Endothelial cell (in vitro differentiated cells): ENCODE data around the gene TAT. TPM values are rescaled to one million over a fixed set of nuclear protein-coding genes. Genes with fewer than 3 reads are reported as not detected.
"Not testable (repeated sequence)": the region's sequence is repeated elsewhere in the genome, so short reads cannot be mapped to it uniquely, and the experiment has no call there.

Experiments used
- DNase-seq: peaks from one replicate; pipeline ENCODE4 v3.0.0; 2021; ENCODE audit warnings: low spot score
- H3K27ac Mint-ChIP-seq: one replicate; pipeline ENCODE4 v1.8.0; 2021; ENCODE audit warnings: mixed read lengths, inconsistent platforms; ENCODE audit not compliant: unreplicated experiment
- H3K27me3 Mint-ChIP-seq: one replicate; pipeline ENCODE4 v1.8.0; 2021; ENCODE audit warnings: mild to moderate bottlenecking, moderate library complexity, mixed read lengths, inconsistent platforms; ENCODE audit not compliant: unreplicated experiment
- H3K36me3 Mint-ChIP-seq: one replicate; pipeline ENCODE4 v1.8.0; 2021; ENCODE audit warnings: mild to moderate bottlenecking, low read depth, mixed read lengths, inconsistent platforms; ENCODE audit not compliant: unreplicated experiment
- H3K4me1 Mint-ChIP-seq: one replicate; pipeline ENCODE4 v1.8.0; 2021; ENCODE audit warnings: mild to moderate bottlenecking, mixed read lengths, inconsistent platforms; ENCODE audit not compliant: unreplicated experiment
- H3K4me3 Mint-ChIP-seq: one replicate; pipeline ENCODE4 v1.8.0; 2021; ENCODE audit warnings: mild to moderate bottlenecking, mixed read lengths, inconsistent platforms; ENCODE audit not compliant: unreplicated experiment
- H3K9me3 Mint-ChIP-seq: one replicate; pipeline ENCODE4 v1.8.0; 2021; ENCODE audit warnings: mixed read lengths, inconsistent platforms; ENCODE audit not compliant: unreplicated experiment
- CTCF ChIP-seq: fragments of 200-600 bp; sonication (generic); IDR thresholded peaks from one replicate; pipeline ENCODE4 v1.5.0; 2021; ENCODE audit warnings: antibody characterized with exemption; ENCODE audit not compliant: unreplicated experiment
- total RNA-seq: library from RNA; stranded (reverse); fragmentation: NEBNext Ultra II Directional; extraction: Animal tissue kit (Norgen Biotek cat#: 25700); gene quantifications from one replicate; pipeline ENCODE4 v1.2.1, GENCODE V29; 2021; ENCODE audit not compliant: unreplicated experiment

TAT gene
- total RNA-seq, 1 donor from 2014 or later, result not detected

- Mint-ChIP-seq H3K9me3 (no peaks in the 10 kb centered on the region), H3K27ac (no peak overlapping the region), H3K36me3 (no peaks in the 10 kb centered on the region), H3K4me1 (no peaks in the 10 kb centered on the region), H3K4me3 (no peak overlapping the region), H3K27me3 (no peaks in the 10 kb centered on the region)
- no peak for DNase-seq
- no peak for TF ChIP-seq CTCF
Observed at GRCh38 chr16:71584543-71585317, 7.8 kb upstream of the TAT start.

DNA sequence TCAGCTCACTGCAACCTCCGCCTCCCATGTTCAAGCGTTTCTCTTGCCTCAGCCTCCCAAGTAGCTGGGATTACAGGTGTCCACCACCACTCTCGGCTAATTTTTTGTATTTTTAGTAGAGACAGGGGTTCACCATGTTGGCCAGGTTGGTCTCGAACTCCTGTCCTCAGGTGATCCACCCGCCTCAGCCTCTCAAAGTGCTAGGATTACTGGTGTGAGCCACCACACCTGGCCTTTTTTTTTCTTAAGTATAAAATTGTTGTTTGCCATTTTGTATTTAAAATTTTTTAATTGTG lies 5.6 kb upstream of the TAT start:
- H3K4me1 Mint-ChIP-seq, DNase-seq, H3K9me3 Mint-ChIP-seq, H3K36me3 Mint-ChIP-seq, H3K4me3 Mint-ChIP-seq, H3K27ac Mint-ChIP-seq, H3K27me3 Mint-ChIP-seq: not testable (repeated sequence)

GRCh38 chr16:71574702-71575101 lies 2.2 kb downstream of the TAT start:
- DNase-seq, result no peak
- Mint-ChIP-seq H3K27me3 (peaks cover 4% of the 10 kb centered on the region), H3K4me3 (no peak overlapping the region), H3K36me3 (no peaks in the 10 kb centered on the region), H3K9me3 (no peaks in the 10 kb centered on the region), H3K4me1 (no peaks in the 10 kb centered on the region), H3K27ac (no peak overlapping the region)
- TF ChIP-seq CTCF, result no peak

DNA sequence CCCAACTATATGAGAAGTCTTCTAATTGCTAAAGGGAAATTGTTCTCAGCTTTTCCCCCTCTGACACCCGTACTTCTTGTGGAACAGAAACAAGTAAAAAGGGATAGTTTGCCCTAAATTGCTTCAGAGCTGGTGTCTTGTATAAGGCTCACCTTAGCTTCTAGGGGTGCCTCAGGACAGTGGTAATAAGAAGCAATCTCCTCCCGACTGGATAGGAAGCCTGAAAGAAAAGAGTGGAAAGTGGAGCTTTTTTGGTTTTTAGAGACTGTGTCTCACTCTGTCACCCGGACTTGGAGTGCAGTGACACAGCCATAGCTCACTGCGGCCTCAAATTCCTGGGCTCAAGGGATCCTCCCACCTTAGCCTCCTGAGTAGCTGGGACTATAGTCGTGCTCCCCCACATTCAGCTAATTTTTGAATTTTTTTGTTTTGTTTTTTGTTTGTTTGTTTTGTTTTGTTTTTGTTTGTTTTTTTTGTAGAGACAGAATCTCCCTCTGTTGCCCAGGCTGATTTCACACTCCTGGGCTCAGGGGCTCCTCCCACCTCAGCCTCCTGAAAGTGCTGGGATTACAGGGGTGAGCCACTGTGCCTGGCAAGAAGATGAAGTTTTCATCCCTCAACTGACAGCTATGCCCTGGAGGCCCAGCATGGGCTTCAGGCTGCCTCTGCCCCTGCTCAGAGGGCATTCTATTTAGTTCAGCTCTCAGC lies 3.4 kb downstream of the TAT start:
- H3K4me3 Mint-ChIP-seq, result no peak overlapping the region
- H3K27me3 Mint-ChIP-seq, result peaks cover 4% of the 10 kb centered on the region
- TF ChIP-seq CTCF, result no peak
- no peaks in the 10 kb centered on the region for H3K9me3 Mint-ChIP-seq
- no peaks in the 10 kb centered on the region for H3K4me1 Mint-ChIP-seq
- no peak overlapping the region for H3K27ac Mint-ChIP-seq
- no peaks in the 10 kb centered on the region for H3K36me3 Mint-ChIP-seq
- DNase-seq, result no peak

DNA sequence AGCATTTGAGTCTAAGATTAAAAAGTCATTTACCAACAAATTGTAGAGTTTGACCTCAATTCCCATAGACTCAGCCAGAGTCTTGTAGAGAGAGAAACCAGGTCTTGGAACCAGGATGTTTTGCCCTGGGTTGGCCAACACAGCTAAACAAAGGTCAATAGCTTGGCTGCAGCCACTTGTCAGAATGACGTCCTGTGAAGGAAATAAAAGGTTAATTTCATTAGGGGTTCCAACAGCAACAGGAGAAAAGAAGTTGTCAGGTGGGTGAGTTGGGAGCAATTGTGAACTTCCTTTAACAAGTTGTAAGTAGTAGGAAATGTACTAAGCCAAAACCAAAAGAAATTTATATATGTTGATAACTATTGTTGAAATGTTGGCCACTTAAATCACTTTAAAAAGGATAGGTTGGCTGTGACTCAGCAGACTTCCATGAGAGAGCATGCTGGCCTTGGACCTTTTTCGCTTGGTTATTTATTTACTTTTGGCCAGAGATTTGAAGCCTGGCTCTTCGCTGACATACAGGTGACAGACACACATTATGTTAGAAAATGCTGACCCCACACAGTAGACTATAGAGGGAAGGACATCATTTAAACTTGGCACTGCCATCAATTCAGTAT lies 4.3 kb downstream of the TAT start:
- Mint-ChIP-seq H3K9me3 (no peaks in the 10 kb centered on the region), H3K4me3 (no peak overlapping the region), H3K27ac (no peak overlapping the region), H3K27me3 (peaks cover 4% of the 10 kb centered on the region), H3K36me3 (no peaks in the 10 kb centered on the region), H3K4me1 (no peaks in the 10 kb centered on the region)
- TF ChIP-seq CTCF, result no peak
- no peak for DNase-seq
